Psoas muscle (tissue), 8 donors: ENCODE measurements around the gene ATN1. TPM values are rescaled to one million over a fixed set of nuclear protein-coding genes. Genes with fewer than 3 reads are reported as not detected.
A peak's percentile ranks its signal among the peaks of the same experiment; 100 is the strongest.

ENCODE experiments used
- ATAC-seq, 4 donors: fragments of 200-7000 bp; cut with Tn5 transposase; one replicate each; pipeline ENCODE4 v1.9.1; 2020; ENCODE audit warnings: moderate library complexity in 3 of 4, mild to moderate bottlenecking in 2 of 4
- DNase-seq, 2 donors: peaks; one replicate each; pipeline ENCODE4 v3.0.0-alpha.2; 2020
- H3K27ac ChIP-seq: fragments of 200-600 bp; one replicate; pipeline ENCODE4 v1.8.0; 2022
- H3K27me3 ChIP-seq, 3 donors: fragments of 200-600 bp in 1 of 3; one replicate each; pipeline versions ENCODE4 v1.6.1 to v1.8.0; 2013 to 2022; ENCODE audit warnings: low read length in 2 of 3, mild to moderate bottlenecking in 2 of 3, moderate library complexity in 1 of 3; ENCODE audit not compliant: insufficient read depth in 3 of 3
- H3K36me3 ChIP-seq, 2 donors: fragments of 200-600 bp in 1 of 2; one replicate each; pipeline versions ENCODE4 v1.6.1 to v1.8.0; 2013 to 2022; ENCODE audit warnings: low read depth in 1 of 2, mild to moderate bottlenecking in 1 of 2, moderate library complexity in 1 of 2; ENCODE audit not compliant: insufficient read depth in 1 of 2
- H3K4me1 ChIP-seq: fragments of 200-600 bp; one replicate; pipeline ENCODE4 v1.8.0; 2022
- H3K4me3 ChIP-seq: fragments of 200-600 bp; one replicate; pipeline ENCODE4 v1.8.0; 2022; ENCODE audit warnings: mild to moderate bottlenecking
- H3K9me3 ChIP-seq: fragments of 200-600 bp; one replicate; pipeline ENCODE4 v1.8.0; 2022
- CTCF ChIP-seq: fragments of 200-600 bp; IDR thresholded peaks from one replicate; pipeline ENCODE4 v1.8.0; 2022; ENCODE audit warnings: antibody characterized with exemption
- WGBS, 3 donors: extraction: QIAGEN DNeasy Blood & Tissue Kit; methylation state at CpG; one replicate each; pipeline versions ENCODE4 v1.1.6 to v1.1.7; 2013; 5-methylcytosine and 5-hydroxymethylcytosine counted together
- intact Hi-C, 2 donors: fragments of 100-400 bp; cut with DNase I; formaldehyde crosslinking; loops; one replicate each; pipeline versions ENCODE4 v1.11.0 to v1.14.2; 2022
- polyA plus RNA-seq, 3 donors: library from polyadenylated mRNA; stranded (reverse); fragments of 200-250 nt; gene quantifications; one replicate each; pipeline ENCODE4 v1.2.3, GENCODE V29; 2013
- total RNA-seq, 4 donors: library from RNA; stranded (reverse); fragmentation: NEBNext Ultra II Directional in 2 of 4; extraction: Animal tissue kit (Norgen Biotek cat#: 25700) in 2 of 4; gene quantifications; one replicate each; pipeline versions ENCODE4 v1.2.1 to v1.2.4, GENCODE V29; 2021 to 2023
- donor health status: healthy with polysubstance abuse.
- donor health status: DM: no; HTN: no; CAD: no; lungs with moderate emphysema.
- donor health status: Bipolar disorder and iron deficiency.
- donor health status: healthy.
- donor health status: DM: yes; HTN: yes; CAD: no.
- donor health status: DM: no; HTN: no; CAD: no.
- donor health status: DM: no; HTN: no; CAD: no.
- donor health status: DM: yes; HTN: yes; CAD: no.

The ATN1 gene
- total and polyA plus RNA-seq, 7 donors: 24.9 to 55.8 (median 46.0) TPM

GRCh38 chr12:6965714-6966113, 38.0 kb downstream of the ATN1 start:
- TF ChIP-seq CTCF: no peak
- WGBS, 3 donors: 75 to 80% (median 78%) methylated on average over 4 of the region's 4 CpGs
- Histone ChIP-seq H3K4me1 (peaks cover 29% of the 10 kb centered on the region), H3K36me3 (peaks cover 18 to 47% of the 10 kb centered on the region in 2 donors), H3K4me3 (no peak overlapping the region), H3K9me3 (no peaks in the 10 kb centered on the region), H3K27ac (peak overlapping the region; percentile 85), H3K27me3 (no peaks in the 10 kb centered on the region)
- DNase-seq (no peak), ATAC-seq (no peak)
- intact Hi-C loops: loop anchor here in 1 of 2 donors (5.0 kb wide), 1 partner anchor 52 kb away; the partner anchor contains the start of gene LPCAT3

- DNase-seq: no peak
- TF ChIP-seq CTCF: no peak
- intact Hi-C loops: loop anchor here in 1 of 2 donors (5.0 kb wide), 1 partner anchor 51 kb away; the partner anchor contains the start of gene LPCAT3
- Histone ChIP-seq H3K27me3 (no peaks in the 10 kb centered on the region), H3K27ac (no peak overlapping the region), H3K4me3 (no peak overlapping the region), H3K9me3 (no peaks in the 10 kb centered on the region), H3K4me1 (peaks cover 24% of the 10 kb centered on the region), H3K36me3 (peaks cover 18 to 47% of the 10 kb centered on the region in 2 donors)
- 84 to 85% (median 84%) methylated on average over 7 of the region's 7 CpGs for WGBS, 3 donors
- ATAC-seq: no peak
These were observed 38.6 kb downstream of the ATN1 start for GRCh38 chr12:6966351-6966750.

- Histone ChIP-seq H3K27ac (no peak overlapping the region), H3K36me3 (peaks cover 18 to 47% of the 10 kb centered on the region in 2 donors), H3K9me3 (no peaks in the 10 kb centered on the region), H3K4me1 (peaks cover 32% of the 10 kb centered on the region), H3K27me3 (no peaks in the 10 kb centered on the region), H3K4me3 (no peak overlapping the region)
- no peak for ATAC-seq
- no peak for TF ChIP-seq CTCF
- WGBS, 3 donors: 86 to 91% (median 90%) methylated on average over 10 of the region's 10 CpGs
- intact Hi-C loops: loop anchor here in 1 of 2 donors (5.0 kb wide), 1 partner anchor 50 kb away; the partner anchor contains the start of gene LPCAT3
- DNase-seq: no peak
These were observed 39.9 kb downstream of the ATN1 start for GRCh38 chr12:6967651-6968100.

- no peaks in the 10 kb centered on the region for H3K27me3 ChIP-seq
- H3K4me3 ChIP-seq: peak overlapping the region; percentile 90
- H3K9me3 ChIP-seq: no peaks in the 10 kb centered on the region
- peaks cover 36% of the 10 kb centered on the region for H3K4me1 ChIP-seq
- intact Hi-C loops: loop anchor here in 1 of 2 donors (5.0 kb wide), 1 partner anchor 49 kb away; the partner anchor contains the start of gene LPCAT3
- no peak for ATAC-seq
- no peak overlapping the region for H3K27ac ChIP-seq
- H3K36me3 ChIP-seq: peaks cover 18 to 47% of the 10 kb centered on the region in 2 donors
- TF ChIP-seq CTCF: no peak
- WGBS, 3 donors: 82 to 92% (median 83%) methylated on average over 9 of the region's 9 CpGs
- DNase-seq: no peak
These were observed 40.7 kb downstream of the ATN1 start for GRCh38 chr12:6968426-6968825.
